HepG2 (cell line): ENCODE results near the gene FKBP14. TPM values are rescaled to one million over a fixed set of nuclear protein-coding genes. Genes with fewer than 3 reads are reported as not detected.

Source experiments
- ERF ChIP-seq: IDR thresholded peaks from 2 replicates; pipeline ENCODE4 v1.6.1; 2018; ENCODE audit warnings: missing biosample characterization, missing genetic modification reagents
- HOXA7 ChIP-seq: sonication (generic); formaldehyde crosslinking; IDR thresholded peaks from 2 replicates; pipeline ENCODE4 v1.8.1; 2022; ENCODE audit warnings: mild to moderate bottlenecking, missing genetic modification reagents, moderate library complexity
- KMT2A ChIP-seq: sonication (generic); formaldehyde crosslinking; IDR thresholded peaks from 2 replicates; pipeline ENCODE4 v1.4.0; 2020; ENCODE audit warnings: missing genetic modification reagents
- MIER3 ChIP-seq: IDR thresholded peaks from 2 replicates; pipeline ENCODE4 v1.6.1; 2016; ENCODE audit warnings: missing compliant biosample characterization, borderline replicate concordance
- POGZ ChIP-seq: sonication (generic); formaldehyde crosslinking; IDR thresholded peaks from 2 replicates; pipeline ENCODE4 v1.4.0; 2020; ENCODE audit warnings: mild to moderate bottlenecking, missing genetic modification reagents
- PRMT3 ChIP-seq: sonication (generic); formaldehyde crosslinking; IDR thresholded peaks from 2 replicates; pipeline ENCODE4 v1.8.1; 2022; ENCODE audit warnings: low read depth, mild to moderate bottlenecking, moderate library complexity, missing genetic modification reagents, borderline replicate concordance
- ZNF468 ChIP-seq: sonication (generic); formaldehyde crosslinking; IDR thresholded peaks from 2 replicates; pipeline ENCODE4 v1.8.0; 2022; ENCODE audit warnings: mild to moderate bottlenecking, moderate library complexity, missing genetic modification reagents
- ZNF550 ChIP-seq: sonication (generic); formaldehyde crosslinking; IDR thresholded peaks from 2 replicates; pipeline ENCODE4 v1.4.0; 2020; ENCODE audit warnings: mild to moderate bottlenecking, missing genetic modification reagents, borderline replicate concordance
- ZNF777 ChIP-seq: sonication (generic); formaldehyde crosslinking; IDR thresholded peaks from 2 replicates; pipeline ENCODE4 v1.4.0; 2020; ENCODE audit warnings: missing genetic modification reagents
- polyA plus RNA-seq, 8 experiments: library from polyadenylated mRNA; depleted of rRNA in 3 of 8; stranded (reverse) in 7 of 8; unstranded in 1 of 8; fragments of >200 nt; fragmentation: Illumina TruSeq in 4 of 8; extraction: Trizol in 4 of 8; gene quantifications; 2 replicates each; pipeline versions ENCODE4 v1.2.1 to v1.2.3, GENCODE V29; 2011 to 2016; ENCODE audit warnings: low read depth in 4 of 8, missing spikeins in 1 of 8, mixed read lengths in 1 of 8; ENCODE audit not compliant: insufficient read depth in 1 of 8
- total RNA-seq, 5 experiments: library from RNA; depleted of rRNA; stranded (reverse); fragments of >200 nt; fragmentation: Illumina TruSeq; extraction: Trizol; gene quantifications; 2 replicates each; pipeline ENCODE4 v1.2.3, GENCODE V29; 2016; ENCODE audit warnings: low read depth in 1 of 5
- TF ChIP-seq, protein P1 (sequence below), 2 experiments: fragments of 450-650 bp in 1 of 2; sonication (generic) in 1 of 2; formaldehyde crosslinking in 1 of 2; IDR thresholded peaks; 2 replicates each; pipeline versions ENCODE4 v1.6.1 to v1.8.0; 2016 to 2022; ENCODE audit warnings: antibody characterized with exemption in 1 of 2, mild to moderate bottlenecking in 1 of 2, missing genetic modification reagents in 1 of 2
- TF ChIP-seq, protein P2 (sequence below): sonication (generic); IDR thresholded peaks from 2 replicates; pipeline ENCODE4 v1.6.1; 2016; ENCODE audit warnings: low read depth, borderline replicate concordance
- TF ChIP-seq, protein P3 (sequence below), 2 experiments: sonication (generic) in 1 of 2; formaldehyde crosslinking in 1 of 2; IDR thresholded peaks; 2 replicates each; pipeline versions ENCODE4 v1.4.0 to v1.6.1; 2018 to 2020; ENCODE audit warnings: missing genetic modification reagents in 2 of 2, borderline replicate concordance in 1 of 2, low read depth in 1 of 2, mild to moderate bottlenecking in 1 of 2, missing biosample characterization in 1 of 2
- TF ChIP-seq, protein P4 (sequence below): sonication (generic); formaldehyde crosslinking; IDR thresholded peaks from 2 replicates; pipeline ENCODE4 v1.8.0; 2022; ENCODE audit warnings: mild to moderate bottlenecking, missing genetic modification reagents

Gene FKBP14
- total and polyA plus RNA-seq, 2 of the 13 experiments (the other 11 are each of a cell fraction or from before 2014, with no cell fraction given) = 20.0 to 32.3 TPM

DNA sequence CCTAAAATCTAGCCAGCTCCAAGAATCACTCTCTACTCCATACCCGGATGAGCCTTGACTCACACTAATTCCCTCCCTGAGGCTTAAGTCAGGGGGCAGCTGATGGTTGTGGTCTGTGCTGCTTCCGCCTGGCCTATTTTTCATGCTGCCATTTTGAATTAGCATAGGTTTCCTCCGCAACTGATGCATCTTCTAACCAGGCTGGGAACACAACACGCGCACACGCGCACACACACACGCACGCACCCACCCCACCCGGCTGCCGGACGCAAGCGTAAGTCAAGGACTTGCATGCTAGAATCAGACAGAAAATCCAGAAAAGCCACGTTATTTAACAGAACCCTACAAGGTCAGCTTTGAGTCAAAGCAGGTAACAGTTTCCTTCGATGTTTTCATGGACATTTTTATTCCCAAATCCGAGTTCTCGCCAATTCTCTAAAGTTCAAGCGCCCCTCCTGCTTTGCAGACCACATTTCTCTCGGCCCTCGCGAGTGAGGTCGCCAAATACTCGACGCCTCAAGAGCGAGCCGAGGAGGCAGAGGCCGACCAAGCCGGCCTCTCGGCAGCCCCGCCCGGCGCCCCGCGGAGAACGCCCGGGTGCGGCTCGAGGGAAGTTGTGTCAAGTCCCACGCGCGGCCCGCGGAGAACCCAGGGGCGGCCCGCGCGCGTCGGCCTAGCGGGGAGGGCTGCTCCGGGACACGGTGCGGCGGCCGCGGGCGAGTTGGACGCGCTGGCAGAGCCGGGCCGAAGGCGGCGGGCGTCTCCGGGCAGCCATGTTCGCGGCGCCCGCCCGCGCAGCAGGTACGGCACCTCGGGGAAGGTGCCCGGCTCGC lies 37.9 kb downstream of the FKBP14 start (continued):
- TF ChIP-seq, protein P1, sequence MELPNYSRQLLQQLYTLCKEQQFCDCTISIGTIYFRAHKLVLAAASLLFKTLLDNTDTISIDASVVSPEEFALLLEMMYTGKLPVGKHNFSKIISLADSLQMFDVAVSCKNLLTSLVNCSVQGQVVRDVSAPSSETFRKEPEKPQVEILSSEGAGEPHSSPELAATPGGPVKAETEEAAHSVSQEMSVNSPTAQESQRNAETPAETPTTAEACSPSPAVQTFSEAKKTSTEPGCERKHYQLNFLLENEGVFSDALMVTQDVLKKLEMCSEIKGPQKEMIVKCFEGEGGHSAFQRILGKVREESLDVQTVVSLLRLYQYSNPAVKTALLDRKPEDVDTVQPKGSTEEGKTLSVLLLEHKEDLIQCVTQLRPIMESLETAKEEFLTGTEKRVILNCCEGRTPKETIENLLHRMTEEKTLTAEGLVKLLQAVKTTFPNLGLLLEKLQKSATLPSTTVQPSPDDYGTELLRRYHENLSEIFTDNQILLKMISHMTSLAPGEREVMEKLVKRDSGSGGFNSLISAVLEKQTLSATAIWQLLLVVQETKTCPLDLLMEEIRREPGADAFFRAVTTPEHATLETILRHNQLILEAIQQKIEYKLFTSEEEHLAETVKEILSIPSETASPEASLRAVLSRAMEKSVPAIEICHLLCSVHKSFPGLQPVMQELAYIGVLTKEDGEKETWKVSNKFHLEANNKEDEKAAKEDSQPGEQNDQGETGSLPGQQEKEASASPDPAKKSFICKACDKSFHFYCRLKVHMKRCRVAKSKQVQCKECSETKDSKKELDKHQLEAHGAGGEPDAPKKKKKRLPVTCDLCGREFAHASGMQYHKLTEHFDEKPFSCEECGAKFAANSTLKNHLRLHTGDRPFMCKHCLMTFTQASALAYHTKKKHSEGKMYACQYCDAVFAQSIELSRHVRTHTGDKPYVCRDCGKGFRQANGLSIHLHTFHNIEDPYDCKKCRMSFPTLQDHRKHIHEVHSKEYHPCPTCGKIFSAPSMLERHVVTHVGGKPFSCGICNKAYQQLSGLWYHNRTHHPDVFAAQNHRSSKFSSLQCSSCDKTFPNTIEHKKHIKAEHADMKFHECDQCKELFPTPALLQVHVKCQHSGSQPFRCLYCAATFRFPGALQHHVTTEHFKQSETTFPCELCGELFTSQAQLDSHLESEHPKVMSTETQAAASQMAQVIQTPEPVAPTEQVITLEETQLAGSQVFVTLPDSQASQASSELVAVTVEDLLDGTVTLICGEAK (IDR thresholded peaks at IDR 0.05) = no peak
- TF ChIP-seq, protein P1 (CRISPR knock-in tag; IDR thresholded peaks at IDR 0.05) = peak; percentile 33
- TF ChIP-seq PRMT3 (0 out of 2 replicates have a peak, but pooled peaks have one; percentile 12), ZNF468 (CRISPR knock-in tag) (0 out of 2 replicates have a peak, but pooled peaks have one; percentile 64), ZNF777 (CRISPR knock-in tag) (peak; percentile 86), MIER3 (CRISPR knock-in tag) (0 out of 2 replicates have a peak, but pooled peaks have one; percentile 19), HOXA7 (CRISPR knock-in tag) (no peak), ZNF550 (CRISPR knock-in tag) (no peak), ERF (0 out of 2 replicates have a peak, but pooled peaks have one; percentile 33), POGZ (CRISPR knock-in tag) (peak; percentile 56; the same call in 1 of the 2 replicates), KMT2A (CRISPR knock-in tag) (peak; percentile 64; the same call in 1 of the 2 replicates)
- TF ChIP-seq, protein P2, sequence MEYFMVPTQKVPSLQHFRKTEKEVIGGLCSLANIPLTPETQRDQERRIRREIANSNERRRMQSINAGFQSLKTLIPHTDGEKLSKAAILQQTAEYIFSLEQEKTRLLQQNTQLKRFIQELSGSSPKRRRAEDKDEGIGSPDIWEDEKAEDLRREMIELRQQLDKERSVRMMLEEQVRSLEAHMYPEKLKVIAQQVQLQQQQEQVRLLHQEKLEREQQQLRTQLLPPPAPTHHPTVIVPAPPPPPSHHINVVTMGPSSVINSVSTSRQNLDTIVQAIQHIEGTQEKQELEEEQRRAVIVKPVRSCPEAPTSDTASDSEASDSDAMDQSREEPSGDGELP = peak; percentile 31; the same call in 1 of the 2 replicates
- TF ChIP-seq, protein P3, sequence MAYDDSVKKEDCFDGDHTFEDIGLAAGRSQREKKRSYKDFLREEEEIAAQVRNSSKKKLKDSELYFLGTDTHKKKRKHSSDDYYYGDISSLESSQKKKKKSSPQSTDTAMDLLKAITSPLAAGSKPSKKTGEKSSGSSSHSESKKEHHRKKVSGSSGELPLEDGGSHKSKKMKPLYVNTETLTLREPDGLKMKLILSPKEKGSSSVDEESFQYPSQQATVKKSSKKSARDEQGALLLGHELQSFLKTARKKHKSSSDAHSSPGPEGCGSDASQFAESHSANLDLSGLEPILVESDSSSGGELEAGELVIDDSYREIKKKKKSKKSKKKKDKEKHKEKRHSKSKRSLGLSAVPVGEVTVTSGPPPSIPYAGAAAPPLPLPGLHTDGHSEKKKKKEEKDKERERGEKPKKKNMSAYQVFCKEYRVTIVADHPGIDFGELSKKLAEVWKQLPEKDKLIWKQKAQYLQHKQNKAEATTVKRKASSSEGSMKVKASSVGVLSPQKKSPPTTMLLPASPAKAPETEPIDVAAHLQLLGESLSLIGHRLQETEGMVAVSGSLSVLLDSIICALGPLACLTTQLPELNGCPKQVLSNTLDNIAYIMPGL (CRISPR knock-in tag; IDR thresholded peaks at IDR 0.05; ENCODE audit: borderline replicate concordance in 1 of 2, low read depth in 1 of 2) = peak in 1 of 2 experiments; percentile 62; a peak in 1 of 4 replicates
- TF ChIP-seq, protein P4, sequence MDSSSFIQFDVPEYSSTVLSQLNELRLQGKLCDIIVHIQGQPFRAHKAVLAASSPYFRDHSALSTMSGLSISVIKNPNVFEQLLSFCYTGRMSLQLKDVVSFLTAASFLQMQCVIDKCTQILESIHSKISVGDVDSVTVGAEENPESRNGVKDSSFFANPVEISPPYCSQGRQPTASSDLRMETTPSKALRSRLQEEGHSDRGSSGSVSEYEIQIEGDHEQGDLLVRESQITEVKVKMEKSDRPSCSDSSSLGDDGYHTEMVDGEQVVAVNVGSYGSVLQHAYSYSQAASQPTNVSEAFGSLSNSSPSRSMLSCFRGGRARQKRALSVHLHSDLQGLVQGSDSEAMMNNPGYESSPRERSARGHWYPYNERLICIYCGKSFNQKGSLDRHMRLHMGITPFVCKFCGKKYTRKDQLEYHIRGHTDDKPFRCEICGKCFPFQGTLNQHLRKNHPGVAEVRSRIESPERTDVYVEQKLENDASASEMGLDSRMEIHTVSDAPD (CRISPR knock-in tag) = peak; percentile 30; the same call in 1 of the 2 replicates
